Breast epithelium (tissue), 3 donors: ENCODE measurements around the gene ANK2.

Experiments used
- CTCF ChIP-seq, 3 donors: fragments of 450-650 bp; IDR thresholded peaks; one replicate each; pipeline ENCODE4 v1.5.1; 2016 to 2017; ENCODE audit warnings: antibody characterized with exemption in 3 of 3, mild to moderate bottlenecking in 3 of 3, moderate library complexity in 3 of 3
- POLR2A ChIP-seq: fragments of 450-650 bp; IDR thresholded peaks from one replicate; pipeline ENCODE4 v1.6.1; 2016; ENCODE audit warnings: antibody characterized with exemption, mild to moderate bottlenecking, moderate library complexity
- POLR2AphosphoS5 ChIP-seq, 3 donors: sonication (generic); formaldehyde crosslinking; IDR thresholded peaks; one replicate each; pipeline ENCODE4 v1.6.1; 2017; ENCODE audit warnings: antibody characterized with exemption in 3 of 3

DNA sequence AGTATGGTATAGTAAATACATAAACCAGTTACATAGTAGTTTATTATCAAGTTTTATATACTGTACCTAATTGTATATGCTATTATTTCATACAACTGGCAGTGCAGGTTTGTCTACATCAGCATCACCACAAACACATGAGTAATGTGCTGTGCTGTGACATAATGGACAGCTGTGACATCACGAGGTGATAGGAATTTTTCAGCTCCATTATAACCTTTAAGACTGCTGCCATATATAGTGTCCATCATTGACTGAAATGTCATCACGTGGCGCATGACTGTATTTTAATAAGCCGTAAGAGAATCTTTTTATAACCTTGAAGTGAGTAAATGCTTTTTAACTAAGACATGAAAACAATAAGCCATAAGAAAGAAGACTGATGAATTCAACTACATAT is 44.8 kb upstream of the ANK2 start:
- TF ChIP-seq POLR2A (no peak), CTCF (IDR thresholded peaks at IDR 0.05) (no peak), POLR2AphosphoS5 (IDR thresholded peaks at IDR 0.05) (no peak)
